ENCODE results near the gene NDST1.

DNA sequence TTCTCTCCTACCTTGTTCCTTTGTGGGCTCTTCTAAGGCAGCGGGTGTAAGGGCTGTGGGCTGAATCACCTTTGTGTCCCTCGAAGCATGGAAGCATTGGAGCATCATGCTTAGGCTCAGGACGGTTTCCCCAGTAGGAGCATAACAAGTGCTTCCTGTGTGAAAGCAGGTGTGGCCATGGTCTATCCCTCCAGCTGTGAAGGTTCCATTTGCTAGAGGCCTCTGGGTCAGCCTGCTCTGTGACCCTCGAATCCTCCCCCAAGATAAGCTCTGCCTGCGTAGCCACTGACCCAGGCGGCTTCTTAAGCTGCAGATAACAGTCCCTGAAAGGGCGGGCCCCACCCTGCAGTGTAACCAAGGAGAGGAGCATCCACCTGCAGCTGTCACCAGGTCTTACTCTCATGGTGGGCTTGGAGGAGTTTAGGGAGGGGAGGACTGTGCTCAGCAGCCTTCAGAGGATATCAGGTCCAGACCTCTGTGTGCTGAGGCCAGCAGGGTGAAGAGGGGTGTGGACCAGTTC is 8.4 kb upstream of the NDST1 start:
- TF ChIP-seq ELF4 (IDR thresholded peaks at IDR 0.05) (no peak), FOXA1 (IDR thresholded peaks at IDR 0.05) (no peak), HDGF (IDR thresholded peaks at IDR 0.05; ENCODE audit: borderline replicate concordance) (no peak), FOXM1 (IDR thresholded peaks at IDR 0.05; ENCODE audit: borderline replicate concordance) (no peak), SP1 (IDR thresholded peaks at IDR 0.05) (no peak)
- TF ChIP-seq, protein P1, sequence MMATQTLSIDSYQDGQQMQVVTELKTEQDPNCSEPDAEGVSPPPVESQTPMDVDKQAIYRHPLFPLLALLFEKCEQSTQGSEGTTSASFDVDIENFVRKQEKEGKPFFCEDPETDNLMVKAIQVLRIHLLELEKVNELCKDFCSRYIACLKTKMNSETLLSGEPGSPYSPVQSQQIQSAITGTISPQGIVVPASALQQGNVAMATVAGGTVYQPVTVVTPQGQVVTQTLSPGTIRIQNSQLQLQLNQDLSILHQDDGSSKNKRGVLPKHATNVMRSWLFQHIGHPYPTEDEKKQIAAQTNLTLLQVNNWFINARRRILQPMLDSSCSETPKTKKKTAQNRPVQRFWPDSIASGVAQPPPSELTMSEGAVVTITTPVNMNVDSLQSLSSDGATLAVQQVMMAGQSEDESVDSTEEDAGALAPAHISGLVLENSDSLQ (IDR thresholded peaks at IDR 0.05), result no peak

Measured in HEK293T (cell line).